OCI-LY7 (cell line): ENCODE data around the gene IMPA2. TPM values are rescaled to one million over a fixed set of nuclear protein-coding genes. Genes with fewer than 3 reads are reported as not detected.

ENCODE experiments used
- BruUV-seq: library from RNA; stranded (reverse); fragments of 400-500 nt; replicated peaks from 2 replicates; lab custom pipeline; 2021; lab: Mats Ljungman, UMichigan
- CTCF ChIA-PET: fragments of 300-600 bp; sonication (Branson Sonifier 250); formaldehyde crosslinking; loops from one replicate; lab custom pipeline; 2022; ENCODE audit warnings: antibody characterized with exemption; ENCODE audit not compliant: unreplicated experiment; lab: Charles Lee
- POLR2A ChIA-PET: fragments of 300-600 bp; sonication (Branson Sonifier 250); formaldehyde crosslinking; loops from one replicate; lab custom pipeline; 2022; ENCODE audit warnings: antibody characterized with exemption; lab: Charles Lee
- DNase-seq: peaks from one replicate; pipeline ENCODE4 v3.0.0-alpha.2; 2015; ENCODE audit warnings: low spot score
- H2AFZ ChIP-seq: fragments of 200-600 bp; sonication (generic), shearing (Covaris generic); 2 replicates; pipeline ENCODE4 v1.6.1; 2014; ENCODE audit warnings: mild to moderate bottlenecking, antibody characterized with exemption, low read length, moderate library complexity
- H3K27ac ChIP-seq: fragments of 200-600 bp; sonication (generic); 2 replicates; pipeline ENCODE4 v1.5.1; 2014; ENCODE audit warnings: mixed run types, low read depth, mild to moderate bottlenecking, moderate library complexity, low read length, inconsistent platforms; ENCODE audit not compliant: poor library complexity, severe bottlenecking
- H3K36me3 ChIP-seq: fragments of 200-600 bp; sonication (generic); 2 replicates; pipeline ENCODE4 v1.6.1; 2014; ENCODE audit warnings: mild to moderate bottlenecking, antibody characterized with exemption, low read length, moderate library complexity, mixed read lengths; ENCODE audit not compliant: insufficient read depth
- H3K4me1 ChIP-seq: fragments of 200-600 bp; sonication (generic); 2 replicates; pipeline ENCODE4 v1.5.1; 2014; ENCODE audit warnings: mild to moderate bottlenecking, low read length; ENCODE audit not compliant: insufficient read depth, poor library complexity, severe bottlenecking
- H3K4me2 ChIP-seq: fragments of 200-600 bp; sonication (generic); 2 replicates; pipeline ENCODE4 v1.6.1; 2014; ENCODE audit warnings: mild to moderate bottlenecking, low read length
- H3K4me3 ChIP-seq: fragments of 200-600 bp; sonication (generic); 2 replicates; pipeline ENCODE4 v1.5.1; 2014; ENCODE audit warnings: mild to moderate bottlenecking, low read depth, low read length; ENCODE audit not compliant: poor library complexity, severe bottlenecking
- H3K79me2 ChIP-seq: fragments of 200-600 bp; sonication (generic); 2 replicates; pipeline ENCODE4 v1.6.1; 2016; ENCODE audit warnings: low read depth, mild to moderate bottlenecking, low read length, moderate library complexity, mixed read lengths; ENCODE audit not compliant: insufficient read depth
- H3K9me2 ChIP-seq: fragments of 200-600 bp; sonication (generic); 2 replicates; pipeline ENCODE4 v1.6.1; 2016; ENCODE audit warnings: mild to moderate bottlenecking, low read length, mixed read lengths; ENCODE audit not compliant: insufficient read depth
- H3K9me3 ChIP-seq: fragments of 200-600 bp; sonication (generic); 2 replicates; pipeline ENCODE4 v1.6.1; 2014; ENCODE audit warnings: mild to moderate bottlenecking, mixed run types, low read length, mixed read lengths
- H4K20me1 ChIP-seq: fragments of 200-600 bp; sonication (generic); 2 replicates; pipeline ENCODE4 v1.6.1; 2014; ENCODE audit warnings: mild to moderate bottlenecking, antibody characterized with exemption, low read length, moderate library complexity, mixed read lengths; ENCODE audit not compliant: insufficient read depth
- CTCF ChIP-seq: fragments of 200-600 bp; sonication (generic); conservative IDR thresholded peaks from 2 replicates; pipeline ENCODE4 v1.5.1; 2014; ENCODE audit warnings: mild to moderate bottlenecking, antibody characterized with exemption, low read length, moderate library complexity, mixed read lengths
- EZH2phosphoT487 ChIP-seq: fragments of 200-600 bp; sonication (generic); IDR thresholded peaks from 2 replicates; pipeline ENCODE4 v1.6.1; 2018; ENCODE audit warnings: low read depth, borderline replicate concordance, mild to moderate bottlenecking, mixed run types, antibody characterized with exemption, low read length, moderate library complexity, mixed read lengths
- intact Hi-C: fragments of 100-400 bp; cut with micrococcal nuclease; formaldehyde crosslinking; loops from one replicate; pipeline ENCODE4 v1.10.0; 2022; ENCODE audit not compliant: unreplicated experiment
- total RNA-seq, 2 experiments: library from RNA; depleted of rRNA in 1 of 2; stranded (reverse); fragments of >200 nt in 1 of 2; shearing (Covaris generic) in 1 of 2; gene quantifications; 2 replicates each; pipeline ENCODE4 v1.2.3, GENCODE V29; 2014 to 2022

The IMPA2 gene
- total RNA-seq, 2 experiments from 2014 or later = 51.9 to 59.0 TPM

- DNase-seq = no peak
- Histone ChIP-seq H3K9me2 (no peaks in the 10 kb centered on the region), H3K79me2 (no peaks in the 10 kb centered on the region), H3K36me3 (peaks cover 16% of the 10 kb centered on the region; the same call in 1 of the 2 replicates), H3K9me3 (no peaks in the 10 kb centered on the region), H3K27ac (no peak overlapping the region), H3K4me3 (no peak overlapping the region), H2AFZ (no peak overlapping the region), H3K4me1 (peaks cover 24% of the 10 kb centered on the region), H4K20me1 (no peaks in the 10 kb centered on the region), H3K4me2 (no peak overlapping the region)
- POLR2A ChIA-PET = interaction anchor here (0.7 kb wide), 2 partner anchors 13 to 531 kb away, joined by 3 read pairs; no protein-coding TSS in a partner anchor
- TF ChIP-seq CTCF = no peak
- no peak for TF ChIP-seq EZH2phosphoT487
- no TSS peak for BruUV-seq
- intact Hi-C loops = no loop called here
- CTCF ChIA-PET = no interaction called here
Measured at GRCh38 chr18:12000072-12000659, 18.9 kb downstream of the IMPA2 start.

- Histone ChIP-seq H3K27ac (no peak overlapping the region), H3K9me3 (no peaks in the 10 kb centered on the region), H2AFZ (no peak overlapping the region), H3K79me2 (no peaks in the 10 kb centered on the region), H4K20me1 (no peaks in the 10 kb centered on the region), H3K9me2 (no peaks in the 10 kb centered on the region), H3K4me2 (no peak overlapping the region), H3K4me3 (no peak overlapping the region), H3K4me1 (peaks cover 12% of the 10 kb centered on the region), H3K36me3 (peaks cover 16% of the 10 kb centered on the region)
- POLR2A ChIA-PET = no interaction called here
- TF ChIP-seq CTCF = no peak
- TF ChIP-seq EZH2phosphoT487 = no peak
- CTCF ChIA-PET = no interaction called here
- no TSS peak for BruUV-seq
- intact Hi-C loops = no loop called here
- no peak for DNase-seq
Measured at GRCh38 chr18:12001421-12001820, 20.1 kb downstream of the IMPA2 start.

GRCh38 chr18:12003894-12004293 lies 22.6 kb downstream of the IMPA2 start:
- POLR2A ChIA-PET = no interaction called here
- TSS peak; percentile 44 for BruUV-seq

More at GRCh38 chr18:12003894-12004293, 22.6 kb downstream of the IMPA2 start:
- Histone ChIP-seq H3K9me3 (no peaks in the 10 kb centered on the region), H3K4me1 (peaks cover 4% of the 10 kb centered on the region), H4K20me1 (no peaks in the 10 kb centered on the region), H3K27ac (no peak overlapping the region), H3K36me3 (peaks cover 16% of the 10 kb centered on the region), H3K4me2 (no peak overlapping the region), H3K79me2 (no peaks in the 10 kb centered on the region), H3K4me3 (no peak overlapping the region), H2AFZ (no peak overlapping the region), H3K9me2 (no peaks in the 10 kb centered on the region)
- no peak for DNase-seq
- intact Hi-C loops = no loop called here
- CTCF ChIA-PET = no interaction called here
- no peak for TF ChIP-seq CTCF
- no peak for TF ChIP-seq EZH2phosphoT487
